Endodermal cell (in vitro differentiated cells): ENCODE measurements around the gene AGT. TPM values are rescaled to one million over a fixed set of nuclear protein-coding genes. Genes with fewer than 3 reads are reported as not detected.

Experiments used
- DNase-seq: peaks from one replicate; pipeline ENCODE4 v3.0.0-alpha.2; 2017
- H3K27ac ChIP-seq: 2 replicates; pipeline ENCODE4 v1.5.1; 2013; ENCODE audit warnings: mild to moderate bottlenecking, low read depth, low read length, moderate library complexity
- H3K27me3 ChIP-seq: 2 replicates; pipeline ENCODE4 v1.6.1; 2013; ENCODE audit warnings: mild to moderate bottlenecking, low read length, moderate library complexity; ENCODE audit not compliant: insufficient read depth, control insufficient read depth, poor library complexity, severe bottlenecking
- H3K36me3 ChIP-seq: 2 replicates; pipeline ENCODE4 v1.7.0; 2013; ENCODE audit warnings: mild to moderate bottlenecking, low read length, moderate library complexity; ENCODE audit not compliant: control insufficient read depth, insufficient read depth
- H3K4me1 ChIP-seq: one replicate; pipeline ENCODE4 v1.7.0; 2013; ENCODE audit warnings: low read length; ENCODE audit not compliant: control insufficient read depth, insufficient read depth
- H3K4me3 ChIP-seq: 2 replicates; pipeline ENCODE4 v1.5.1; 2013; ENCODE audit warnings: mild to moderate bottlenecking, low read length, moderate library complexity
- H3K9ac ChIP-seq: 2 replicates; pipeline ENCODE4 v1.6.1; 2013; ENCODE audit warnings: mild to moderate bottlenecking, low read length, moderate library complexity; ENCODE audit not compliant: poor library complexity, severe bottlenecking; ENCODE audit errors: extremely low read depth
- H3K9me3 ChIP-seq: 2 replicates; pipeline ENCODE4 v1.6.1; 2013; ENCODE audit warnings: mild to moderate bottlenecking, low read length, moderate library complexity; ENCODE audit not compliant: control insufficient read depth
- H3K27ac Mint-ChIP-seq: 2 replicates; pipeline ENCODE4 v1.8.0; 2020; ENCODE audit warnings: mixed read lengths
- H3K27me3 Mint-ChIP-seq: 2 replicates; pipeline ENCODE4 v1.8.0; 2021; ENCODE audit warnings: mild to moderate bottlenecking, mixed read lengths; ENCODE audit not compliant: insufficient read depth
- H3K36me3 Mint-ChIP-seq: 2 replicates; pipeline ENCODE4 v1.8.0; 2020; ENCODE audit warnings: low read depth, mixed read lengths
- H3K4me1 Mint-ChIP-seq: 2 replicates; pipeline ENCODE4 v1.8.0; 2020; ENCODE audit warnings: mixed read lengths
- H3K4me3 Mint-ChIP-seq: 2 replicates; pipeline ENCODE4 v1.8.0; 2020; ENCODE audit warnings: mild to moderate bottlenecking, moderate library complexity, mixed read lengths
- H3K9me3 Mint-ChIP-seq: 2 replicates; pipeline ENCODE4 v1.8.0; 2020; ENCODE audit warnings: mild to moderate bottlenecking, mixed read lengths
- WGBS, 2 experiments: methylation state at CpG; one replicate each; pipeline versions ENCODE4 v1.1.5 to v1.1.7; 2013; ENCODE audit warnings: missing lambda C conversion rate in 2 of 2, mixed read lengths in 1 of 2; ENCODE audit not compliant: insufficient coverage in 1 of 2, insufficient read length in 1 of 2; 5-methylcytosine and 5-hydroxymethylcytosine counted together
- total RNA-seq, 2 donors: library from RNA; stranded (reverse); fragmentation: NEBNext Ultra II Directional in 1 of 2; extraction: Animal tissue kit (Norgen Biotek cat#: 25700) in 1 of 2; gene quantifications; 2 replicates in 1 of 2; 3 replicates in 1 of 2; pipeline ENCODE4 v1.2.1, GENCODE V29; 2021
- TF ChIP-seq, protein P1 (sequence below): fragments of 200-600 bp; sonication (generic); conservative IDR thresholded peaks from 2 replicates; pipeline ENCODE4 v1.5.0; 2021; ENCODE audit warnings: antibody characterized with exemption, mild to moderate bottlenecking

AGT gene
- total RNA-seq, 2 donors from 2014 or later = not detected

DNA sequence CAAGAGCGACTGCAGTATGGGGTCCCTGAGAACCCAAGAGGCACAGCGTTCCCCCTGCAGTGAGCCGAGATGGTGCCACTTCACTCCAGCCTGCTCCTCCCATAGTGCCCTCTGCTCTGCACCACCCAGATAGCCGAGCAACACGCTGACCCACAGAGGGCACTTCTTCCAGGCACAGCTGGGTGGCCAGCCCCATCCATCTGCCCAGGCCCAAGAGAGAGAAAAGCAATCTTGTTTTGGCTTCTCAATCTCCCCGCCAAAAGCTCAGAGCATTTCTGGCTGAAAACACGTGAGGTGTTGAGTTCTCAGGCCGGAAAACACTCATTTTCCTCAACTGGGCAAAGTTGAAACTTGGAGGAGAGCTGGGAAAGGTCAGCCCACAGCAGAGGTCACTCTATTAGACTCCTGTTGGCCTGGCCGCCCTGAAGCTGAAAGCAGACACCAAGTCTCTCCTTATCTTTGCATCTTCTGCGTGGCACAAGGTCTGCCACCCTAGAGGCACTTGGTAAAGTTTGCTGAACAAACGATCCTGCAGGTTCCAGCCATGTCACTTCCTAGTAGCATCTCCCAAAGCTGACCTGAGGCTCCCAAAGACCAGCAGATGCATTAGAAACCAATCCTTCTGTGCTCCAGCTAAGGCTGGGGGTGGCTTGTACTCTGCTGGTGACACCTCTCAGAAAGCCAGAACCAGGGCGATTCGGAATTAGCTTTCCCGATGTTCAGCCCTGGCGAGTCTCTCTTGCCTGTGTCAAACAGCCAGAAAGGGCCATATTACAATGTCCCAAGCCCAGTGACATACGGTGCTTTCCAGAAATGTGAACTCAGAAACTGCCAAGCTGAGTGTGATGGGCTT is 44.2 kb upstream of the AGT start:
- Mint-ChIP-seq H3K9me3 (no peaks in the 10 kb centered on the region), H3K36me3 (no peaks in the 10 kb centered on the region), H3K4me3 (no peak overlapping the region), H3K4me1 (peaks cover 8% of the 10 kb centered on the region), H3K27ac (no peak overlapping the region), H3K27me3 (no peaks in the 10 kb centered on the region)
- H3K4me3 ChIP-seq = no peak overlapping the region
- no peaks in the 10 kb centered on the region for H3K27me3 ChIP-seq
- no peak for DNase-seq
- H3K9ac ChIP-seq = no peak overlapping the region
- H3K9me3 ChIP-seq = no peaks in the 10 kb centered on the region
- no peaks in the 10 kb centered on the region for H3K4me1 ChIP-seq
- 82 to 96% methylated on average over 9 to 16 of the region's 16 CpGs for WGBS, 2 experiments
- H3K27ac ChIP-seq = no peak overlapping the region
- TF ChIP-seq, protein P1, sequence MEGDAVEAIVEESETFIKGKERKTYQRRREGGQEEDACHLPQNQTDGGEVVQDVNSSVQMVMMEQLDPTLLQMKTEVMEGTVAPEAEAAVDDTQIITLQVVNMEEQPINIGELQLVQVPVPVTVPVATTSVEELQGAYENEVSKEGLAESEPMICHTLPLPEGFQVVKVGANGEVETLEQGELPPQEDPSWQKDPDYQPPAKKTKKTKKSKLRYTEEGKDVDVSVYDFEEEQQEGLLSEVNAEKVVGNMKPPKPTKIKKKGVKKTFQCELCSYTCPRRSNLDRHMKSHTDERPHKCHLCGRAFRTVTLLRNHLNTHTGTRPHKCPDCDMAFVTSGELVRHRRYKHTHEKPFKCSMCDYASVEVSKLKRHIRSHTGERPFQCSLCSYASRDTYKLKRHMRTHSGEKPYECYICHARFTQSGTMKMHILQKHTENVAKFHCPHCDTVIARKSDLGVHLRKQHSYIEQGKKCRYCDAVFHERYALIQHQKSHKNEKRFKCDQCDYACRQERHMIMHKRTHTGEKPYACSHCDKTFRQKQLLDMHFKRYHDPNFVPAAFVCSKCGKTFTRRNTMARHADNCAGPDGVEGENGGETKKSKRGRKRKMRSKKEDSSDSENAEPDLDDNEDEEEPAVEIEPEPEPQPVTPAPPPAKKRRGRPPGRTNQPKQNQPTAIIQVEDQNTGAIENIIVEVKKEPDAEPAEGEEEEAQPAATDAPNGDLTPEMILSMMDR = no peak
- H3K36me3 ChIP-seq = no peaks in the 10 kb centered on the region

DNA sequence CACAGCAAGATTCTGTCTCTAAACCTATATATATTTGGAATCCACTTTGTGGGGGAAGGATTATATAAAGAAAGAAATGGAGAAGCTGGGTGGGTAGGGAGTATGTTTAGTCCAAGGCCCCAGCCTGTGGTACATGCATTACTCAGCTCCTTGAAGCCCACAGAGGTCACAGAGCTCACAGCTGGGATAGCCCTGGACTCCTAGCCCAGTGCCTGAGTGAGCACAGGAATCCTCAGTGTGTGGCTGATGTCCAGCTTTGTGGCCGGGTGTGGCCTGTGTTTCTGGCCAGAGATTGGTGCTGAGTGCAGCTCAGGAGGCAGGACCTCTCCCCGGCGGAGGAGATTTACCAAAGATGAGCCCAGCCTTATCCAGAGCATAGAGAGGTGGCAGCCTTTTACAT is 40.9 kb upstream of the AGT start:
- H3K9ac ChIP-seq = no peak overlapping the region
- H3K9me3 Mint-ChIP-seq = no peaks in the 10 kb centered on the region
- no peak overlapping the region for H3K4me3 Mint-ChIP-seq
- WGBS, 2 experiments = 87 to 95% methylated on average over 3 of the region's 3 CpGs
- H3K27me3 Mint-ChIP-seq = no peaks in the 10 kb centered on the region
- no peak overlapping the region for H3K27ac Mint-ChIP-seq
- no peaks in the 10 kb centered on the region for H3K27me3 ChIP-seq
- H3K27ac ChIP-seq = no peak overlapping the region
- no peak overlapping the region for H3K4me3 ChIP-seq
- no peaks in the 10 kb centered on the region for H3K36me3 Mint-ChIP-seq
- H3K9me3 ChIP-seq = no peaks in the 10 kb centered on the region
- TF ChIP-seq, protein P1 = no peak
- H3K36me3 ChIP-seq = no peaks in the 10 kb centered on the region
- H3K4me1 Mint-ChIP-seq = peaks cover 35% of the 10 kb centered on the region
- no peak for DNase-seq
- H3K4me1 ChIP-seq = peaks cover 10% of the 10 kb centered on the region

DNA sequence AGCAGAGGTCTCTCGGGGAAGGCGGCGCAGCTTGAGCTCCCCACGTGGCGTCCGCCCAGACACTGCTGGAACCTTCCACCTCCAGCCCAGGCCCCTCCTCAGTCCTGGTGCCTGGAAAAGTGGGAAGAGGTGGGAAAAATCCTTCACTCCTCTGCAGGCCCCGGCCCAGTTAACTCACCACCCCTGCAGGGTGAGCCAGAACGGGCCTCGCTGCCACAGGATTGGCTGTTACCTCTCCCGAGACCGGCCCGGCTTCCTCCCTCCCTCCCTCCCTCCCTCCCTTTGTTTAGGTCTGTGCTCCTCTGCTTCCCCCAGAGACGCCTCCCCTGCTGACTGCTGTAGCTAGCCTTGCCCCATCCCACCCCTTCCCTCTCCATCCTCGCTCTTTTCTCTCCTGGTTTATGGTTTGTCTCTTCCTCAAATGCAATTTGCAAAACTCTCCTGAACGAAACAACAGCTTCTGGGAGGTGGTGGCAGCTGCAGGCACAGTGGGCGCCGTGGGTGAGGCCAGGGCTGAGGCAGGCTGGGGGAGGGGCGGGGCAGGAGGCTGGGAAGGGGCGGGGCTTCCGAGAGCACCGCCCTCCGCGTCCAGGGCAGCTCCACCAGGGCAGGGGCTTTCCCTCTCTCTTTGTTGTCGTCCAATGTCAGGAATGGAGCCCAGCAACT is 39.8 kb upstream of the AGT start:
- Histone ChIP-seq H3K9me3 (no peaks in the 10 kb centered on the region), H3K36me3 (no peaks in the 10 kb centered on the region), H3K27me3 (no peaks in the 10 kb centered on the region), H3K27ac (peak overlapping the region; percentile 93), H3K9ac (no peak overlapping the region), H3K4me1 (peaks cover 10% of the 10 kb centered on the region), H3K4me3 (no peak overlapping the region)
- peak; percentile 93 for DNase-seq
- no peaks in the 10 kb centered on the region for H3K9me3 Mint-ChIP-seq
- H3K27me3 Mint-ChIP-seq = no peaks in the 10 kb centered on the region
- TF ChIP-seq, protein P1 = no peak
- H3K27ac Mint-ChIP-seq = peak overlapping the region; percentile 89
- WGBS, 2 experiments = 19 to 40% methylated on average over 1 to 24 of the region's 24 CpGs
- peaks cover 38% of the 10 kb centered on the region for H3K4me1 Mint-ChIP-seq
- H3K4me3 Mint-ChIP-seq = peak overlapping the region; percentile 41
- H3K36me3 Mint-ChIP-seq = no peaks in the 10 kb centered on the region
